ENCODE data around the gene ZBED6.
"Not testable (repeated sequence)": the region's sequence is repeated elsewhere in the genome, so short reads cannot be mapped to it uniquely, and the experiment has no call there.

DNA sequence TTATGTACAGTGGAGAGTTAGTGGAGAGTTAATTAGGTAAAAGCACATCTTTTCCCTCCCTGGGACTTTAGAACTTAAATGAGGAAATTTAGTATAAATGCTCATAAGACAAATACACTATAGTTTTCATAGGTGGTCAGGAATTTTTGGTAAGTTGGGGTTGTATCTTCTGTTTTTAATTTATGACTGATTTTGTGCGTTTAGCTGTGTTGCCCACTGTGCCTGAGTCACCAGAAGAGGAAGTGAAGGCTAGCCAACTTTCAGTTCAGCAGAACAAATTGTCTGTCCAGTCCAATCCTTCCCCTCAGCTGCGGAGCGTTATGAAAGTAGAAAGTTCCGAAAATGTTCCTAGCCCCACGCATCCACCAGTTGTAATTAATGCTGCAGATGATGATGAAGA lies 33.8 kb downstream of the ZBED6 start:
- TF ChIP-seq ZBTB40 (IDR thresholded peaks at IDR 0.05; ENCODE audit: borderline replicate concordance); ATF2 (IDR thresholded peaks at IDR 0.05; ENCODE audit: low read length); TCF12 (IDR thresholded peaks at IDR 0.05; ENCODE audit: low read depth, low read length); CEBPB (IDR thresholded peaks at IDR 0.05; ENCODE audit: borderline replicate concordance in 1 of 2, low read depth in 2 of 2, low read length in 2 of 2); CREM (IDR thresholded peaks at IDR 0.05; ENCODE audit: low read depth); FOS (IDR thresholded peaks at IDR 0.05; ENCODE audit: borderline replicate concordance, extremely low read depth, insufficient read length); EP300 (IDR thresholded peaks at IDR 0.05; ENCODE audit: borderline replicate concordance in 1 of 2, control insufficient read depth in 1 of 2, low read depth in 2 of 2, low read length in 2 of 2); POLR2A (IDR thresholded peaks at IDR 0.05; ENCODE audit: low read depth, low read length); IKZF1 (conservative IDR thresholded peaks at IDR 0.05): not testable (repeated sequence)
